SH-SY5Y (cell line): ENCODE data around the gene TCTN1.

Experiments
- GATA2 ChIP-seq: IDR thresholded peaks from 2 replicates; pipeline ENCODE4 v1.6.1; 2011; ENCODE audit warnings: mild to moderate bottlenecking, low read depth, low read length
- GATA3 ChIP-seq: IDR thresholded peaks from 2 replicates; pipeline ENCODE4 v1.6.1; 2011; ENCODE audit warnings: low read depth, mild to moderate bottlenecking, low read length, moderate library complexity

The TCTN1 gene

GRCh38 chr12:110658242-110658641 lies 44.3 kb downstream of the TCTN1 start:
- no peak for TF ChIP-seq GATA2
- no peak for TF ChIP-seq GATA3

- TF ChIP-seq GATA3, result no peak
- TF ChIP-seq GATA2, result no peak
Measured at GRCh38 chr12:110658878-110659277, 44.9 kb downstream of the TCTN1 start.

- TF ChIP-seq GATA3 (no peak), GATA2 (no peak)
Measured at GRCh38 chr12:110661337-110661972, 47.5 kb downstream of the TCTN1 start.

DNA sequence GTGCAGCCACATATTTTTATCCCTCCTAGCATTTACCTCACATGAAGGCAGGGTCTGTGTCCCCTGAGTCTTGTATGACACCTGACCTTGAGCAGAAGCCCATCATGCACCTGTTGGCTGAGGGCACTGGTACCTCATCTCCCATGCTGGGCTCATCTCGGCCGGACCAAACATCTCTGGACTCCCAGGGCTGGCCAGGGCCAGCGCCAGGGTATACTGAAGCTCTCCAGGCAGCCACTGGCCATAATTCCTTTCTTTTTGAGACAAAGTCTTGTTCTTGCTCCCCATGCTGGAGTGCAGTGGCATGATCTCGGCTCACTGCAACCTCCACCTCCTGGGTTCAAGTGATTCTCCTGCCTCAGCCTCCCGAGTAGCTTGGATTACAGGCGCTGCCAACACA lies 53.0 kb downstream of the TCTN1 start:
- TF ChIP-seq GATA3, result no peak
- no peak for TF ChIP-seq GATA2

GRCh38 chr12:110667671-110668070 lies 53.7 kb downstream of the TCTN1 start:
- no peak for TF ChIP-seq GATA3
- no peak for TF ChIP-seq GATA2

DNA sequence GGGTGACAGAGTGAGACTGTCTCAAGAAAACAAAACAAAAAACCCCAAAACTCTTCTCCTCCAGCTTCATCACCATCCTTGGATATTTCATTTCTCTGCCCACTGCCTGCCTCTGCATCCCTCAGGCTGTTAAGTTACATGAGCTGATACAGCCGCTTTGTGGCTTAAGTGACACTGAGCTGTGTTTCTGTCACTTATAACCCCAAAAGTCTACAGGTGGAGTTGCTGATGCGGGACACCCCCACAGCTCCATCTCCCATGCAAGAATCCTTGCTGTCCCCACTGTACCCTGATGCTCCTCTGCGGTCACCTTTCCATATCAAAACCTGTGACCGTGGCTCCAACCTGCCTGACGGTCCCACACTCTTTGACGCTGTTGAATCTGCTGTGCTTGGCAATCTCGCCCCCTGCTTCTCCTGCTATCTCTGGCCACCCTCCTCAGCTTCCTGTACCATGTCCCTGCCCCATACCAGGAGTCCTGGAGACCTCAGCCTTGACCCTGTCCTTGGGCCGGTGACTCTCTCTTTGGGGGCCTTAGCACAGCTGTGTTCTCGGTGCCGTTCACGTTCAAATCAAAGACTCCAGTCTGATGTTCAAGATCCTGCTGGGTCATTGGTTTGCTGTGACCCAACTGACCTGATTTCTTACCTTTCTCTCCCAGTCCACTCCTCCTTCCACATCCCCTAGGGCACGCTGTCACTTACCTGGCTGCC lies 54.7 kb downstream of the TCTN1 start:
- TF ChIP-seq GATA2 (no peak), GATA3 (no peak)

- no peak for TF ChIP-seq GATA2
- TF ChIP-seq GATA3, result no peak
Measured at GRCh38 chr12:110669193-110669502, 55.2 kb downstream of the TCTN1 start.

GRCh38 chr12:110670161-110670701 lies 56.3 kb downstream of the TCTN1 start:
- TF ChIP-seq GATA2, result no peak
- no peak for TF ChIP-seq GATA3

DNA sequence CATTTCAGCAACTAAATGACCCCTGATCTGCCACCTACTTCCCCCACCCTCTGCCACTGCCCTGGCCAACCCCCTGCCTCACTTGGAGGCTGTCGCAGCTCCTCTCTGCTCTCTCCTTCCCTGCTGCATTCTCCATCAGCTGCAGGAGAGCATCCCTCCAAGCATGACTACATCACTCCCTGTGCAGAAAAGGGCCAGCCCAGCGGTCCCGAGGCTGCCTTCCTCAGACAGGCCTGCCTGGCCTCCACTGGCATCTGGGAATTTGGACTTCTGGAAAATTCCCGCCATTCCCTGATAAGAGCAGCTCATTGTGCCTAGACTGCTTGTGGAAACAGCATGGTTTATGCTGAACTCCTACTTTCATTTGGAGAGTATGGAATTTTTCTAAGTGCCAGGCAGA lies 62.2 kb downstream of the TCTN1 start:
- TF ChIP-seq GATA3 (no peak), GATA2 (no peak)

DNA sequence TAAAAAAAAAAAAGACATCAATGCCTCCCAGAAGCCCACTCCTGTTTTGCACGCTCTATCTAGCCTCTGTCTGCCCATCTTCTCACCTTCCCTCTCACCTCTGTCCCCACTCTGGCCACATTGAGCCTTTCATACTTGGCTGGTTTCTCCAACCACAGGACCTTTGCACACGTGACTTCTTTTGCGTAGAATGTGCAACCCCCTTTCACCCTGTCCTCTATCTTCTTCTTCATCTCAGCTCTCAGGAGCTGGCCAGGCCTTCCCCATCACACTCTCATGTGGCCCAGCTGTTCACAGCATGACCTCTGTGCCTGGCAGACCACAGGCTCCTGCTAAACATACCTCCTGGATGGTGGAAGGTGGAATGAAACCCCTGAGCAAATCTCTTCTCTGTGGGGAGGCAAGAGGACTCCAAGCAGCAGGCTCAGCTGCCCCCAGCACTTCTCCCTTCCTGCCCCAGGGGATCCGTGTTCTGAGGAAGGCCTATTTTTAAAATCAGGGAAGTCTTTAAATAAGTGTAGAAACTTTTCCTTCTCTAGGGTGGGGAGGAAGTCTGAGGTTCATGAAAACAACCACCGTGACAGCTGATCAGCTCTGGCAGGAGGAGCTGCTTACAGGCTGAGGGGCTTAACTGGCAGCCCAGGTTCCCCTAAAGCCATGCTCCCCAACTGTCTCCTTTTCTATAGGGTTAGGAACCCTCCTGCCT lies 63.4 kb downstream of the TCTN1 start:
- TF ChIP-seq GATA3 (no peak), GATA2 (no peak)

- no peak for TF ChIP-seq GATA2
- TF ChIP-seq GATA3, result no peak
Measured at GRCh38 chr12:110677982-110678381, 64.1 kb downstream of the TCTN1 start.

DNA sequence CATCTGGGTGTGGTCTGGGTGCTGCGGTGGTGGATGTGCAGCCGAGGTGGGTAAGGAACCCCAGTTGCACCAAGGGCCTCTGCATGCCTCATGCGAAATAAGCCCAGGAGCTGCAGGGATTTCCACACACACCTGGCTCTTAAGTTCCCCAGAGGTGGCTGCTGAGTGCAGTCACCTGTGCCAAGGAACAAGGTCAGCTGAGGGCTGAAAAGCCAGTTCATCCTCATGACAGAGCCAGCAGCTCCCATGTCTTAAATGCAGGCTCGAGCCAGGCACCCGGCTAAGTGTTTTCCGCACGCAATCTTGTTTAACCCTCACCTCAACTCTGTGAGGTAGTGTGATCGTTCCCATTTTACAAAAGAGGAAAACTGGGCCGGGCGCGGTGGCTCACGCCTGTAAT lies 65.3 kb downstream of the TCTN1 start:
- TF ChIP-seq GATA2 (no peak), GATA3 (no peak)

DNA sequence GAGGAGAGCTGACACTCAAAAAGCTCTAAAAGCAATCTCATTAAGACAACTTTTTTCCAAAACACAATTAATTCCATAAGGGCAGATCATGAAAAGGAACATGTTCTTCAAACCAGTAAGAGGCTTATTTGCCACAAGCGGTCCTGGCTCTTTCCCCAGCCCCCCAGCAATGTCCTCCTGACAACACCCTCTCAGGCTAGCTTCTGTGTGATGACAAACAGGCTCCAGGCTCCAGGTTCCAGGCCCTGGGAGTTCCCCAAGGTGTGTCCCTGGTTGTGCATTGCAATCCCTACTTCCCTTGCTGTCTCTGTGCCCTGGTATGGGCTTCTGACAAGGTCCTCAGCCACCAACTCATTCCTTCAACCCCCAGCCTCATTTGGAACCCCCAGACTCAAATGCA lies 66.1 kb downstream of the TCTN1 start:
- TF ChIP-seq GATA2 (no peak), GATA3 (no peak)

GRCh38 chr12:110683888-110684287 lies 70.0 kb downstream of the TCTN1 start:
- peak; percentile 48; the same call in 1 of the 2 replicates for TF ChIP-seq GATA3
- TF ChIP-seq GATA2, result peak; percentile 70

DNA sequence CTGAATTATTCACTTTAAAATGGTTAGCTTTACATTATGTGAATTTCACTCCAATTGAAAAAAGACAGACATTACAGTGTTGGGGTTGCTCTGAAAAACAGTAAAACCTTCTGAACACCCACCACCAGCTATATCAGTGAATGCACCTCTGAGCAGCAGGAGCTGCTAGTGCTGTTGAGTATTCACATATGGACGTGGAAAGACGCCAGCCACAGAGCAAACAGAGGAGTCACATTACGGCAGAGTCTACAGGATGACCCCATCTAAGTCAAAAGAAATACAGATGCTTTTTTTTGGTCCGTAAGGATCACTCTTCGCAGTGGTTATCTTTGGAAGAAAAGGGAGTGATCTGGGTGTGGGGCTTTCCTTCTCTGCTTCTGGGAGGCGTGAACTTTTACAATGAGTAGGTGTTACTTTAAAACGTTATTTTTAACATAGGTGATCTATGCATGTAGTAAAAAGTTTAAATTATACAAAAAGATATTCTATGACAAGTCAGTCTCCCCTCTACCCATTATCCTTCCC lies 70.4 kb downstream of the TCTN1 start:
- TF ChIP-seq GATA2 (no peak), GATA3 (no peak)
